ENCODE measurements around the gene CBFA2T2.
"Not testable (repeated sequence)": the region's sequence is repeated elsewhere in the genome, so short reads cannot be mapped to it uniquely, and the experiment has no call there.

CBFA2T2 gene

DNA sequence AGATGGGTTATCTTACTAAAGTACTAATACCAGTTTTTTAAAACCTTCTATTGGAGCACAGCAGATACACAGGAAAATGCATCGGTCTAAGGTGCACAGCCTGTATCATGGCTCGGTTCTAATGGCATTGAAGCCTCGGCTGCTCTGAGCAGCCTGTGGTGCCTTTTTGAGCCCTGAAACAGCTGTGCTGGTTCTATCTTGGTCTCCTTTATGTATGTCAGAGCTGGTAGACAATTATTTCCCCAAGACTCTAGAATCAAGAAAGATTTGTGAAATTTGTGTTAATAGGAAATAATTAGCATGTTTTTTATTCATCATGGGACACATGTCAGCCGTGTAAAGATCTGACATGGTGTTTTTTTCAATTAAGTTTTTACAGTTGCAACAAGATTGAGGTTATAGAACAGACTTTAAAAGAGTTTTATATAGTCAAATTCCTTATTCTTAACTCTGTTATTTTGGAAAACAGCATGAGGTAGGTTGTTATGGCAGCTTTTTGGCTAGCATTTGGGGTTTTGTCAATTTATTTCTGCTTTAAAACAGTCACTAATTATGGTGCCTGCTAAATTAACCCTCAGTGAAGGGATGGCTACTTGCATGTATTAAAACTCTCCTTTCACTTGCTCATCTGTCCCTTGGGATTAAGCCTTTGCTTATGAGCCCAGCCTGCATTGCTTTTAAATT, 132.0 kb downstream of the CBFA2T2 start:
- DNase-seq (ENCODE audit: low read depth in 1 of 2, low spot score in 1 of 2) = no peak

DNA sequence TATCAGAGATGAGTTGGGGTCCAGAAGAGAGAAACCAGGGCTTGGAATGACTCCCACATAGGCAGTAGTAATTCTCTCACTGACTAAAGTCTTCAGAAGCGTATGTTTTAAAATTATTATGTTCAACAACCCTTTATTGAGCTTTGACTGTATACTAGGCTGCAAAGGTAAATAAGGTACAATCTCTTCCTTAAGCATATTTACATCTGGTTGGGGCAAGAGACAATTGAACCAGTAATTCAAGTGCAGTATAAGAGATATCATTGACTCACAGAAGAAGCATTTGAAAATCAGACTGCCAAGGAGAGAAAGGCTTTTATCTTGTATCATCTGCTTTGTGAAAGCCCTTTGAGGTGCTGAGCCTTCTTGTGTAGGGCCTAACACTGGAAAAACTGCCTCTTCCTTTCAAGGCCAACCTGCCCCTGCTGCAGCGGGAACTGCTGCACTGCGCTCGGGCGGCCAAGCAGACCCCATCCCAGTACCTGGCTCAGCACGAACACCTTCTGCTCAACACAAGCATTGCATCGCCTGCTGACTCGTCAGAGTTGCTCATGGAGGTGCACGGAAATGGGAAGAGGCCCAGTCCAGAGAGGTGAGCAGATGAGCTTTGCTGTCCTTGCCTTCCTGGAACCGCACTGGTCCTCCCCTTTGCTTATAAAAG, 132.9 kb downstream of the CBFA2T2 start:
- no peak for DNase-seq (ENCODE audit: low read depth in 1 of 2, low spot score in 1 of 2)

DNA sequence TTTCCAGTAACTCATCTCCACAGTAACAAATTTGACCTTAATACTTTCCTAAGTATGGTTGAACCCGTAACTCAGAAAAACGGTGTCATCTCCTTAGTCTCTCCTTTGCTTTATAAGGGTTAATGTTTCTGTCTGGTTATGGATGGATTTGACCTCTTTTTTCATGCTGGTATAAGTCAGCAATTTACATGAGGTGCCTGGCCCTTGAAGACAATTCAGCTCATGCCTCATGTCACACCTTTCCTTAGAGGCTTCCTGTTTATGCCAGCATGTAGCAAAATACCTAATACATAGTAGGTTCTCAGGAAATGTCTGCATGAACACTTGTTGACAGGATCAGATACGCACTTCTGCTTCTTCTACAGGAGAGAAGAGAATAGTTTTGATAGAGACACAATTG, 134.5 kb downstream of the CBFA2T2 start:
- DNase-seq (ENCODE audit: low read depth in 1 of 2, low spot score in 1 of 2) = no peak

DNA sequence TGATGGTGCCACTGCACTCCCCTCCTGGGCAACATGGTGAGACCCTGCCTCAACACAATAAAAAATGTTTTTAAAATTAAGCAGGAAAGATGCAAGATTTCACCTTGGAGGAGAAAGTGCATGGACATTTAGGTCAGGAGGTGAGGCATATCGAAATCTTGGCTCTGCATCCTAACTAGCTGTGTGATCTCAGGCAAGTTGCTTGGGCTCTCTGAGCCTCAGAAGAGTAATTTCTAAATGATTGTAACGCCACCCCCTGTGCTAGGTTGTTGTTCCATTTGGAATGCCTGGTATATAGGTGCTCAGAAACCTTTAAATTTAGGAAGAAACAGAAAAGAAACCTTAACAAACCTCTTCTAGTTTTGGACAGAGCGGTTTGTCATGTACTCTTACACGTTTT, 136.3 kb downstream of the CBFA2T2 start:
- DNase-seq (ENCODE audit: low read depth in 1 of 2, low spot score in 1 of 2) = no peak

DNA sequence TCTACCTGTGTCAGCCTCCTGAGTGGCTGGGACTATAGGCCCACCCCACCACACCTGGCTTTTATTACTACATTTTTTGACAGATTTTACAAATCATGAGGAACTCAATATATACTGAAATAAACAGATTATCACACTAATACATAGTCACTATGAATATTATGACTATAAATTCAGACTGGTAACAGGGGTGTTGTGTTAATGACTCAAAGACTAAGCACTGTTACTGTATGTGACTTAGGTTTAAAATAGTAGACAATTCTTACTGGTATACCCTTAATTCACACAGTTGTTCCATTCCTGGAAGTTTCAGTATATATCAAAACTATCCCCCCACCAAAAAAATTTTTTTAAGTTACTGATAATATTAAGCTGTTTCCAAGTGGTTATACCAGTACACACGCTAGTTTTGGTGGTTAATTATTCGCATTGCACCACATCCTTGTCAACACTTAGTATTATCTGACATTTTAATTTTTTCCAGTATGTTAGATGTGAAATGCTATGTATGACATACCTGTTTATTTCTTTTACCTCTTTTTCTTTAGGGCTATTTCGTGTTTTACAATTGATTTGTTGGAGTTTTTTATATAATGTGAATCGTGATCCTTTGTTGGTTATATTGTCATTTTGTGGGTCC, 137.8 kb downstream of the CBFA2T2 start:
- DNase-seq (ENCODE audit: low read depth in 1 of 2, low spot score in 1 of 2) = no peak

DNA sequence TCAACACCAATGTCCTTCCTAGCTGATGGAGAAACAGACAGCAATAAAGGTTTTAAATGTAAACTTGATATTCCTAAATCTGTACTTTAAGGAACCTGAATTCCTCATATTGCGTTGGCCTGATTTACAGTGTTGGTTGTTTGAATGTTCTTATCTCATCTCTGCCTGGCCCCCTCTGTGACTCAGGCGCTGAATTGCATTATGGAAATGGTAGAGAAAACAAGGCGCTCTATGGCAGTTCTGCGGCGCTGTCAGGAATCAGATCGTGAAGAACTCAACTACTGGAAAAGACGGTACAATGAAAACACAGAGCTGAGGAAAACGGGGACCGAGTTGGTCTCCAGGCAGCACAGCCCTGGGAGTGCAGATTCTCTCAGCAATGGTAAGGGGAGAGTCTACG, 139.6 kb downstream of the CBFA2T2 start:
- DNase-seq (ENCODE audit: low read depth in 1 of 2, low spot score in 1 of 2) = no peak

DNA sequence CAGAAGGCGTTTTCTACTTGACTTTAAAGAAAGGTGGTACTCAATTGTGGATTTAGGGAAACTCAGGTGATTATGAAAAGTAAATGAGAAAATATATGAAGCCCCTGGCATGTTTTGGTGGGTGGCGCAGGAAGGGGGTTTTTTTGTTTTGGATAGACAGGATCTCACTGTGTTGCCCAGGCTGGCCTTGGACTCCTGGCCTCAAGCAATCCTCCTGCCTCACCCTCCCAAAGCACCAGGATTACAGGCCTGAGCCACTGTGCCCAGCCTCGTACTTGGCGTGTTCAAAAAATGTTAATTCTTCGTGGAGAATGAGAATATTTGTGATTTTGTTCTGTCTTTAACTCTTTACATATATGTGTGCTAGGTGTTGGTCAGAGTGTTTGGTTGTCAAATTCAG, 140.1 kb downstream of the CBFA2T2 start:
- DNase-seq (ENCODE audit: low read depth in 1 of 2, low spot score in 1 of 2) = no peak

DNA sequence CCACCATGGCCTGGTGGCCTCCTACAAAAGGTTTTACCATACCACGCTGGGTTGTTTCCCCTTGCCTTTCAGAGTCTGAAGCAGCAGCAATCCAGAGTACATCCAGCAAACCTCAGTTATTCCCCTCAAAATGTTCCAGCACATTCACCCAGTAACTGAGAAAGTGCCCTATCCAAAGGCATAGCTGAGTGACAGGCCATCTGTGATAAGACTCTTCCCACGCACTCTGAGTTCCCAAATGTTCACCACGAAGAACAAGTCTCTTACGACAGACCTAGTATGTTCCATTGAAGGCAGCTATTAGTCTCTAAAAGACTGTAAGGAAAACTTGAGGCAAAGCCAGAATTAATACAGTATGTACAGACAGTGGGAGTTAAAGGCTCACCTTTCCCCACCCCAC, 140.6 kb downstream of the CBFA2T2 start:
- no peak for DNase-seq (ENCODE audit: low read depth in 1 of 2, low spot score in 1 of 2)

DNA sequence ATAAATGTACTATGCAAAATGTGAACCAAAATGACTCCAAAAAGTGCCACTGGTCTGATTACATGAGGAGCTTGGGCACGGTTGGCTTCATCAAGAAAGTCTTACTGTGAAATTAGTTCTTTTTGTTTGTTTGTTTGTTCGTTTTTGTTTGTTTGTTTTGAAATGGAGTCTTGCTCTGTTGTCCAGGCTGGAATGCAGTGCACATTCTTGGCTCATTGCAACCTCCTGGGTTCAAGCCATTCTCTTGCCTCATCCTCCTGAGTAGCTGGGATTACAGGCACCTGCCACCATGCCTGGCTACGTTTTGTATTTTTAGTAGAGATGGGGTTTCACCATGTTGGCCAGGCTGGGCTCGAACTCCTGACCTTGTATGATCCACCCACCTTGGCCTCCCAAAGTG, 142.0 kb downstream of the CBFA2T2 start:
- not testable (repeated sequence) for DNase-seq (ENCODE audit: low read depth in 1 of 2, low spot score in 1 of 2)

DNA sequence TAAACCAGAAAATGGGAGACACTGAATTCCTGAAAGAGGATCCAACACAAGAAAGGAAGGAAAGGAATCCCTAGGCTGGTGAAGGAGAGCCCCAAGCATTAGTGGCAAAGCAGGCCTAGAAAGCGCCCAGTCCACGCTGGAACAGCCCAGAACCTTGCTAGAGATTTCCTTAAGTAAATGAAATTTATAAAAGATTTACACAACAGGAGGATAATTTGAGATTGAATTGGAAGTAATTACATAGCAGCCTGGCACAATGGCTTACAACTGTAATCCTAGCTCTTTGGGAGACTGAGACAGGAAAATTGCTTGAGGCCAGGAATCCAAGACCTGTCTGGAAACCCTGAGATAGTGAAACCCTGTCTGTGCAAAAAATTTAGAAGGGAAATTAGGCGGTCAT, 145.4 kb downstream of the CBFA2T2 start:
- DNase-seq (ENCODE audit: low read depth in 1 of 2, low spot score in 1 of 2) = no peak

DNA sequence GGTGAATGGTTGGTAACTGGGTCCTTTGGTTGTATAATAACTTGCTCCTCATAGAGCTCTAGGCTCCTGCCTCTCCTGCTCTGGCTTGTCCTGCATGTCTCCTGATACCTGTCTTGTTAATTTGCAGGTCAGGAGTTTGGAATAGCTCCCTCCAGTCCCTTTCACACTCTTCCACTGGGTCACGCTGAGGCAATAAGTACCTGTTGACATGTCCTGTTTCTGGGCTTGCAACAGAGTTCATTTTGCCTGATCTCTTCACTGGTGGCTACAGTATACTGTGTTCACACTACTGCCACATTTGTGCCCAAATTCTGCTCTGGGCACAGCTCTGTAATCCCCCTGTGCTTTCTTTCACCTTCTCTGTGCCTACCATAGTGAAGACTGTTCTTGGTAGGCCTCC, 146.9 kb downstream of the CBFA2T2 start:
- no peak for DNase-seq (ENCODE audit: low read depth in 1 of 2, low spot score in 1 of 2)

DNA sequence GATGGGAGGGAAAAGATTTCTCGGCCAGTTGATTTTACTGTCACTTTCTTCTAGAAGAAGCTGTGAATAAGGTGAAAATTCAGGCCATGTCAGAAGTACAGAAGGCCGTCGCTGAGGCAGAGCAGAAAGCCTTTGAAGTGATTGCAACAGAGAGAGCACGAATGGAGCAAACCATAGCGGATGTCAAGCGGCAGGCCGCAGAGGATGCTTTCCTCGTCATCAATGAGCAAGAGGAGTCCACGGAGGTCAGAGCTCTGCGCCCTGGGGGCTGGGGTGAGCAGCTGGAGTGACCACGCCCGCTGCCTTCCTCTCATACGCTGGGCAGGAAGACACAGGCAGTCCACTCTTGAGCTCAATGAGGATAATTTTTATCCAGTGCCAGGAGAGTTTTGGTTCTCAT, 150.4 kb downstream of the CBFA2T2 start:
- no peak for DNase-seq (ENCODE audit: low read depth in 1 of 2, low spot score in 1 of 2)

DNA sequence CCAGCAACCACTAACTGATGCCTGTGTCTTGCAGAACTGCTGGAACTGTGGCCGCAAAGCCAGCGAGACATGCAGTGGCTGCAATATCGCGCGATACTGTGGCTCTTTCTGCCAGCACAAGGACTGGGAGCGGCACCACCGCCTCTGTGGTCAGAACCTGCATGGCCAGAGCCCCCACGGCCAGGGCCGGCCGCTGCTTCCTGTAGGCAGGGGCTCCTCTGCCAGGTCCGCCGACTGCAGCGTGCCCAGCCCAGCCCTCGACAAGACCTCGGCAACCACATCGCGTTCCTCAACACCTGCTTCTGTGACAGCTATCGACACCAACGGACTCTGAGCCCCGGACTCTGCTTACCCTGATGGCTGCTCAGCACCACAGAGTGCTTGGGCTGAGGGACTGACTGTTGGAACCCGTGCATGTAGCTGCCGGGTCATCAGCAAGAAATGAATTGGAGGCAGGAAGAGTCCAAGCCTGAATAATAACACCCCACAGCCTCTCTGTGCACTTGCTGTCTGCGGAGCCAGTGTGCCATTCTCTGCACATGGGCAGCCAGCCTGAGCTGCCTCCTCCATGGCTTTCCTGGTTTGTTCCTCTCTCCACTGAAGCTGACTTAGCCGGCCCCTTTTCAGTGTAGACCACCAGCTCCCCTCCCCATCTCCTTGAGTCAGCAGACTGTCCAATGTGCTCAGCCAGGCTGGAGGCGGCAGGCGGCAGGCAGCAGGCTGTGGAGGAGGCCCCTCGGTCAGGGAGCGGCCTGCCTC, 154.6 kb downstream of the CBFA2T2 start:
- DNase-seq (ENCODE audit: low read depth in 1 of 2, low spot score in 1 of 2) = no peak

DNA sequence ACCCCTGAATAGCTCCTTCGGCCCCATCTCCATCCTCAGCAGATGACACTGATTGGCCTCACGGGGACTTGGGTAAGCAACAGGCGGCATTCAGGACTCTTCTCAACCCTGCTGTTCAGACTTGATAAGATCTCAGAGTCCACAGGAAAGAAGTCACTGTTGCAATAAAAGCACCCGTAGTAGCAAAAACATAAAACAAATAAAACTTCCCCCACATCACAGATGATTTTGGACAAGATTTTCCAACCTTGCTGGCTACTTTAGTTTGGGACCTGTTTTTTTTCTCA, 155.1 kb downstream of the CBFA2T2 start:
- DNase-seq (ENCODE audit: low read depth in 1 of 2, low spot score in 1 of 2) = no peak

DNA sequence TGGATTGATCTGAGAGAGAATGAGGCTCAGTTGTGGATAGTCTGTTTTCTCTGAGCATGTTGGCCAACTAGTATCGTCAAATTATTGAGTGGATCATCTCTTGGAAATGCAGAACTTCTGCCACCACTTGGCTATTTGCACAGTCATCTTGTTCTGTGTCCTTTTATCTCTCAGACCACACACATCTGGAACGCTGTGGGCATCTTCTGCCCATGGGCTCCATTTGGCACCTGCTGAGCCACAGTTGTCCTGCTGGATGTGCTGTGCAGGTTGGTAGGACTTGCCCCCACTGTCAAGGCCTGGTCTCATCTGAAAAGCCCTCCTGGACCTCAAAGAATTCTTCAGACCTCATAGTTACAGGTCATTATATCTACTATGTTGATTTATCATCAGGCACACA, 155.5 kb downstream of the CBFA2T2 start:
- no peak for DNase-seq (ENCODE audit: low read depth in 1 of 2, low spot score in 1 of 2)

DNA sequence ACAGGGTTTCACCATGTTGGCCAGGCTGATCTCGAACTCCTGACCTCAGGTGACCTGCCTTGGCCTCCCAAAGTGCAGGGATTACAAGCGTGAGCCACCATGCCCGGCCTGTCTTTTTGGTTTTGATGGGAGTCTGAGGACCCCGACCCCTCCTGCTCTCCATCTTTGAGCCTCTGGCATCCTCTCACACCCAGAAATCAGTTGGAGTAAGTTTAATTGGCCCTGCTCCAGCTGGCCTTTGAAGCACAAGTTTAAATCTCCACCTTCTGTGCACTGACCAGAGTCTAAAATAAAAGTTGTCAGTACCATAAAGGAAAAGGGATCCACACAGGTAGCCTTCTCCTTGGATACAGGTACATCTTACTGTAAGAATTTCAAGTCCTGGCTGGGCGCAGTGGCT, 156.3 kb downstream of the CBFA2T2 start:
- no peak for DNase-seq (ENCODE audit: low read depth in 1 of 2, low spot score in 1 of 2)

DNA sequence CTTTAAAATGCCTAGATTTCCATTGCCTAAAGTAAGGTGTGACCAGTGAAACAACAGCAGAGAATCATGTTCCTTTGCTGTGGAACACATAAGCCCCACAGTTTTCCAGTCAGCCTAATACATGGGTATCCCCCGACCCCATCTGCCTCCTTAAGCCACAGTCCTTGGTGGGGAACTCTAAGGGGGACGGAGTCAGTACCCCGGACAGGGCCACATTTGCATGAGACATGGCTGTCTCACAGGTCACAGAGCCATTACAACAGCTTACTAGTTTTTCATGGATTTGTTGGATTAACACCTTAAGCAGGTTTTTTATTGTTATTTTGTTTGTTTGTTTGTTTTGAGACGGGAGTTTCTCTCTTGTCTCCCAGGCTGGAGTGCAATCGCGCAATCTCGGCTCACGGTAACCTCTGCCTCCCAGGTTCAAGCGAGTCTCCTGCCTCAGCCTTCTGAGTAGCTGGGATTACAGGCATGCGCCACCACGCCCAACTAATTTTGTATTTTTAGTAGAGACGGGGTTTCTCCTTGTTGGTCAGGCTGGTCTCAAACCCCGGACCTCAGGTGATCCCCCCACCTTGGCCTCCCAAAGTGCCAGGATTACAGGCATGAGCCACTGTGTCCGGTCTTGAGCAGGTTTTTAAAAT, 157.2 kb downstream of the CBFA2T2 start:
- DNase-seq (ENCODE audit: low read depth in 1 of 2, low spot score in 1 of 2) = not testable (repeated sequence)

DNA sequence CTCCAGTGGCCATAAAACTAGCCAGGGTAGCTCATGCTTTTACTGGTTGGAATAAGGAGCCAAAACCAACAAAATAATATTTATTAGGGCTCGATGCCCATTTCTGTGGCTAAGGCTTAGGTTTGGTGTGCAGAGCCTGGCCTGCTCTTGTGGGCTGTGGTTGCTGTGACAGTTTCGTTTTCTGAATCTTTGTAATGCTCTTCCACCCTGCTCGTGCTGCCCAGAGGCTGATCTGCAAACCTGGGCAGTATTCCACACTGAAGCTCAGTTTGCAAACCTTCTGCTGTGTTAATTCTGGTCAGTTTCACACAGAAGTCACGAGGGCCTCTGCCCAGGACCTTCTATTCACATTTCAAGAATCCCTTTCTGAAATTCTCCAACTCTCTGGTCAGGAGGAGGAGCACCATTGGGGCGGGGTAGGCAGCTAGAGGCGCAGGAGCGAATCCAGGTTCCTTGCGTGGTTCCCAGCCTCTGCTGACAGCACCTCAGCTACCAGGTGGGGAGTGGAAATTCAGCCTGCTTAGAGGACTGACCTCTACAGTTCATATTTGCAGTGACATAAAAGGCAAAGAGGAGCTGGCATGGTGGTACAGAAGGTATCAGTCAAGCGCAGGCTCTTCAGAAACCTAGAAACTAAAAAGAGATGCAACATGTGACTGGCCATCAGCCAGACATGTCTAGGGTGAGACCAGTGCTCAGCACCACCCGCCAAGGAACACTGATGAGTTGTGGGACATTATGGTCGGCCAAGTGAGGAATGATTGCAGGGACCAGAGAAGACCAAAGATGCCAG, 157.9 kb downstream of the CBFA2T2 start:
- no peak for DNase-seq (ENCODE audit: low read depth in 1 of 2, low spot score in 1 of 2)

DNA sequence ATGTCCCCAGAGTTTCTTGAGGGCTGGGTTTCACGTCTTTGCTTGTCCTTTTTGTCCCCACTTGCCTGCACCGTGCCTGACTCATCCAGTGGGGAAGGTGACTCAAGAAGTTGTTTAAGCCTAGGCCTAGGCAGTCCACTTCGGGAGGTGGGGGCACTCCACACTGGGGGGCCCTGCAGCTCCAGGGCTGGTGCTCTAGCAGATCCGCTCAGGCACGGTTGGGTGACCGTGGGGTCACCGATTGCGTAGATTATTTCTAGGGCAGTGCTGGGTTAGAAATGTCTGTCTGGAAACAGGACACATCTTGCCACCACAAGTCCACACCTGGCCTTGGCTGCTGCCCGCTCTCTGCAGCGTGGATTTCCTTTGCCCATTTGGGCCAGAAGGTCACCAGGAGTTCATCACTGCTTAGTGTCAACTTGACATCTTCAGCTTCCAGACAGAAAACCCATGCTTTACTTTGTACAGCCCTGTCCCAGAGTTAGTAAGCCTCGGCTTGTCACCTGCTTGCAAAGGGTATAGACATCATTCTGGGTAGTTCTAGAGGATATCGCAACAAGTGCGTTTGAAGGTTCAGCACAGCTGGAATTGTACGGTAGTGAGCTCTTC, 158.6 kb downstream of the CBFA2T2 start:
- DNase-seq (ENCODE audit: low read depth in 1 of 2, low spot score in 1 of 2) = no peak

DNA sequence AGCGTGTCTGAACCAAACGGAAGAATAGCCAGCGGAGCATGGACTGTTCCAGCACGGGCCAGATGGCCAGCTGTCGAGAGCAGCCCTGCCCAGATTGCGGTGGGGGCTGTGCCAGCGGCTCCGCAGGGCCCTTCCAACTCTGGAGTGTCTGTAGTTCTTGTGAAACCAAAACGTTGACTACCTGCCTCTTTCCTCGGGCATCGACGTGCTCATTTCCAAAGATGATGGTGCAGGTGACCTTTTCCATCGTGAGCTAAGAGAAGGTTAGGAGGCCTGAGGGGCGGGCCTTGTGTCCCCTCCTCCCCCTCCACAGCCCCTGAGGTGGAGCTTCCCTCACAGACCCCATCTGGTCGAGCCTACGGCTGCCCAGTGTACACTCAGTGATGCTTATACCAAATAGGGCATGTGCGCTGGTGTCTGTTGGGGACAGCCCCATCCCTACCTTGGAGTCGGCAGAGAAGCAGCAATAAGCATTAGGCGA, 159.3 kb downstream of the CBFA2T2 start:
- DNase-seq (ENCODE audit: low read depth in 1 of 2, low spot score in 1 of 2) = no peak
